NCI-H2081 treated with DMSO at 0.1 percent for 48 hours (cell line): ENCODE measurements around the gene DLGAP1.
"Not testable (repeated sequence)": the region's sequence is repeated elsewhere in the genome, so short reads cannot be mapped to it uniquely, and the experiment has no call there.

Source experiments
- DNase-seq: peaks from one replicate; lab custom pipeline; 2025; lab: John Stamatoyannopoulos, UW

The DLGAP1 gene

DNA sequence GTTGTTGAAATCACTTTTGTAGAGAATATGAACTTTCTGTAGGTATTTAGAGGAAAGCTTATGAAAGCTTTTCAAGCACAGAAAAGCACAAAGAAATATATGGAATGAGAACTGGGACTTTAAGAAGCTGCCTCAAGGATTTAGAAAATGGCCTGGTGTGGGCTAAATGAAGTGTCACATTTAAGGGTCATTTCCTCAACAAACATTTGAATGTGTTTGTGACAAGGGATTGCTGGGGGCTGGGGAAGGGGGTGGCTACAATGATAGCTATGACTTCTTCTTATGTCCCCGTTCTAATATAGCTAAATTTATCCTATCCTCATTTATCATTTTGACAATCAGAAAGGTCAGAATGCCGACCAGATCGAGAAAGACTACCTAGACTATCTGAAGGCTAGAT lies 69.2 kb downstream of the DLGAP1 start:
- DNase-seq = no peak

DNA sequence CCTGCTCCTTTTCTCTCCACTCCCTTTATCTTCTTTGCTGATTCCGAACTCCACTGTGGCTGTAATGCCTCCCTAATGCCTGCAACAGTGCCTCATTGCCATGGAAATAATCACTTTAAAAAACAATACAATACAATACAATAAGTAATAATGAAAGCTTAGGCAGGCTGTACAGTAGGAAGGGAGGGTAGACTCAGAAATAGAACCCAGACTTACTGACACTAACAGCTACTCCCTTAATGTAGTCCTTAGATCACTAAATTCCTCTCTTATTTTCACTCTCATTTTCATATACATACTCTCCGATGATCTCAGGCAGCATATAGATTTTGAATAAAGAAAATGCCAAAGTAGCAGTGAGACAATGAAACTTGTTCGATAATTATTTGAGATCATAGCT lies 70.2 kb downstream of the DLGAP1 start:
- no peak for DNase-seq

DNA sequence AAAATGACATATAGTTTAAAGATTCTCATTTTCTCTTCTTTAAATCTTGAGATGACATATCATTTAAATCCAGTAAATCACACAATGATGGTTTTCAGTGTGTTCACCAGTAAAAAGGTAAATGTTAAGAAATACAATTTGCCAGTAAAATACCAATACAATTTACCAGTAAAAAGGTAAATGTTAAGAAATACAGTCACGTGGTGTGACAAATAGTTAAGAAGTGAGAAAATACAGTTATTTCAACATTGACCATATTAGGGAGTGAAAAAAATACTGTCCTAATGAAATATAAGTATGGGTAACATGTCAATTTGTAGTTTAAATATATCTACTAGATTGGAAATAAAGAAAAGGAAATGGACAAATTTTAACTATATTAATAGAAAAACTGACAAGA lies 80.5 kb downstream of the DLGAP1 start:
- DNase-seq = no peak

DNA sequence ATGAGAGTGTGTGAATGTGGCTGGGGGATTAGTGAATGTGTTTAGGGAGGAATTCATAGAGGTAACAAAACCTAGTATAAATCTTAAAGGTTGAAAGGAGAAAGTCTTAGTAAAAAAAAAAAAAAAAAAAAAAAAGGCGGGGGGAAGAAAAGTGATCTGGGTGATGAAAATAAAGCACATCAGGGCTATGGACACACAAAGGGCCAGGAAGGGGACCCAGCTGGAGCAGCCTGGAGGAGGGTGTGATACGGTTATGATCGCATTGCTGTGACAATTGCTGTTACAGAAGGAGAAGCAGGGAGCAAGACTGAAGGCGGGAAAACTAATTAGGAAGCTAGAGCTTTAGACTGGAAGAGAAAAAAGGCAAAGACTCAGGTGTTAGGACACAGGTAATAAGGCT lies 85.4 kb downstream of the DLGAP1 start:
- no peak for DNase-seq

DNA sequence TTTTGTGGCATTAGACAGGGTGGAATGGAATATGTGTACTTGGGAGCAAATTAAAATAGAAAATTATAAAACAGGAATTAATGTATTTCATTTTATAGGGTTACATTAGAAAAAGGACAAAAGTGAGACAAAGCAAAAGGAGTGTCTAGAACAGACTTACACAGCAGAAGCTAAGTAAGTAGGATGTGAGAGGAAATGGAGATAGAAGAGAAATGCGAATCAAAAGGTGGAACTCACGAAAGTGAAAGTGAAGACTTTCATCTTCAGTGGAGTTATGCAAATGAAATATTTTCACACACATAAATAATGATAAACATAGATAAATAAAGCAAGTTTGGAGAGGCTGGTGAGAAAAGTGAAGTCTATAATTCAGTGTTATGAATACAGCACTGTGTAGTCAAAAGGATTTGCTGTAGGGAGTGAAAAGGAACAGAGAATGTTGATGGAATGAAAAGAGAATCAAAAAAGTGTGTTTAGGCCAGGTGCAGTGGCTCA lies 94.8 kb downstream of the DLGAP1 start:
- no peak for DNase-seq

DNA sequence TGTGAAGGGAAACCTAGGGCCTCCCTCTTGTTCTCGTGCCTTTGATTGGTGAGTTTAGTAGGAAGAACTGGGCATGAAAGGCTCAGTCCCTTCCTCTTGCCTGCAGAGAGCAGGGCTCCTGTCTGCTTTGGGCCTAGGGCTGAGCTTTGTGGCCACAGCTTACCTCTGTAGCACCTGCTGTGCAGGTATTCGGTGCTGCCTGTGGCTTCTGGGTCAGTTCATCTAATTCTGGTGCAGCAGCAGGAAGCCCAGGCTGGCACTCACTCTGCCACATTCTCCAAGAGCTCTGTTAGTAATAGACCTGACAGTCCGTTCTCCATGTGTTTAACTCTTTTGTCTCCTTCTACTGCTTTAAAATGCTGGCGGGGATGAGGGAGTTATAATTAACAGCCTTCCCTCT lies 96.5 kb downstream of the DLGAP1 start:
- DNase-seq = no peak

DNA sequence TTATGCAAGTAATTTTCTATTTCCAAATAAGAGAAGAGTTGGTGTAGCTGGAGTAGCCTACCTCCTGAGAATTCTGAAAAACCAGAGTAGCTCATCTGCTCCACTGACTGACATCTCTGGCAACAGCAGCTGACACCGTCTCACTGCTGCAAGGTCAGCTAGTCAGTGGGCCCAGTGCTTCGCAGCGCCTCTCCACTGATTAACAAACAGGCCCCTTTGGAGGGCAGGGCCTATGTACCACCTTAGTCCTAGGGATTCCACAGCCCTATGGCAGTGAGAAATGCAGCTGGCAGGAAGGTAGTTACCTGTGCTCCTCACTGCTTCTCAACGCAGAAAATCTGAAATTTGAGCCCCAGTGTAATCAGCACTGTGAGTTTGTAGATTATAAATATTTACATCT lies 97.5 kb downstream of the DLGAP1 start:
- DNase-seq = no peak

DNA sequence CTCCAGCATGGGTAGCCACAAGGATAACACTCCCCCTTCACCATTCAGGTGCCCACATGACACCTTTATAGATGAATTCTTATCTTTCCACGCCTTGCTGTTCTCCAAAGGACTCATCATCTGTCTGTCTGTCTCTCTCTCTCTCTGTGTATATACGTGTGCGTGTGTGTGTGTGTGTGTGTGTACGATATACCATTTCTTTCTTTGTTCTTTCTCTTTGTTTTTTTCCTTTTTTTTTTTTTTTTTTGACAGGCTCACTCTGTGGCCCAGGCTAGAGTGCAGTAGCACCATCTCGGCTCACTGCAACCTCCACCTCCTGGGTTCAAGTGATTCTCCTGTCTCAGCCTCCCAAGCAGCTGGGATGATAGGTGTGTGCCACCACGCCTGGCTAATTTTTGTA lies 98.2 kb downstream of the DLGAP1 start:
- DNase-seq = no peak

DNA sequence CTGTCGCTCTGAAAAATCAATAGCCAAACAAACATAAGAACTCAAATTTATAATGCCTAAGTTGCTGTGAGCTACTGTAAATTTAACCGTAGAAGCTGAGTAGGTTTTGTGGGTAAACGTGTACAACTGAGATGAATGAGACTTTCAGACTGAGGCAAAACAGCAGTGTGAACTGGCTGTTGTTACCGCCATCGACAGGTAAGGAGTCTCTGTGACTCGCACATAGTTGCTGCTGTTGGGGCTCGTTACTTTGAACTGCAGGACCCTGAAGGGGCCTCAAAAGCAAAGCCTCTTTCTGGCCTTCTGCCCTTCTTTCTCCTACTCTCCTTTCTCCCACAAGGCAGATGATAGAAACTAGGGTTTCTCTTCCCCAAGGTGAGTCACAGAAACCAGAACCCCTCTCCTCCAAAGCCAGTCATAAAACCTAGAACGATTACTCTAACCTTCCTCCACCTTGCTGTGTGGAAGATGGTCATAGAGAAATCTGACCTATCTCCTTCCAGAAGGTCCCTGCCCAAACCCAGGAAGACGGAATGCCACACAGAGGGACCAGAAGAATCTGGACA lies 101.2 kb downstream of the DLGAP1 start:
- no peak for DNase-seq

DNA sequence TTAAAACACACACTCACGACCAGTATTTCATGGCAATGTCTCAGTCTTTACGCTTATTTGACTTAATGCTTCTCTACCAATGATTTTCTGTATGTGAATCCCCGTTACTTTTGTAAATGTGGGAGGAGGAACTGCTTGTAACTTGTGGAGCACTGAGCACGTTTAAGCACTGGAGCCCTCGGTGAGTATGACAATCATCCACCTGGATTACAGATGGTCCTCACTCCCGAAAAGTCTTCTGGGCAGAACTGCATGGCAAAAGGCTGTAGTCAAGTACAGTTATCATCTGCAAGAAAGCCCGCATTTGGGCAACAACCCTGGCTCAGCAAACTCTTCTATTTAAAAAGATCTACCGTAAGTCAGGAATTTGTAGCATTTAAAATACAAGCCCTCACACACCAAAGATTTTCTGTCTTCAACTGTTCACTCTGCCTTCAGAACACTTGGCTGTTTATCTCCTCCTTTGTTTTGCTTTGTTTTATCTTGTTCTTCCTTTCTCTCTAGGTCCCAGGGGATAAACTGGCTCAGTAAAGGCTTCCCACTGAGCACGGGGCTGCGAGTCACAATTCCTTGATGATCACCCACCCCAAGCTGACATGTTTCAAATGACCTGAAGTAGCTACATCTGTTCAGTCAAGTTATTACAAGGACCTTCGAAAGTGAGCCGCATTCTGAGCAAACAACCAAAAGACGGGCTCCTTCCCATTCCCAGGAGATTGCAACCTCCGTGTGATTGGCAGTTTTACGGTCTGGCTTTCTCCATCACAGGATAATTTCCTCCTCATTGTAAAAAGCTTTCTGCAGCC lies 102.2 kb downstream of the DLGAP1 start:
- no peak for DNase-seq

DNA sequence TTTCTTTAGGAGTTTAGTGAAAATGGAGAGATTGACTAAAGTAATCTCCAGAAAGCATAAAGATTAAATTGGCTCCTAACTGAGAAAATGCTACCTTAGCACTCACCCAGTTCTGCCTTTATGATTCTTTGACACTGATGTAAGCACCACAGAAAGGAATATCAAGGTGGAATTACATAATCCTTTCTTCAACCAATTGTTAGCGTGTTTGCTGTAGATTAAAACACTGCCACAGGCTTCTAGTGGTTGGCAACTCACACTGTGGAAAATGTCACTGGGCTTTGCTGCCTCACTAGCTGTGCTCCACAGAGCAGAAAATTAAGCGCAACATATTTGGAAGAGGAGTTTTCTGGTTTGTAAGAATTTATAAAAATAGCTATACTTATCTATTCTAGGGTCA lies 104.1 kb downstream of the DLGAP1 start:
- no peak for DNase-seq

DNA sequence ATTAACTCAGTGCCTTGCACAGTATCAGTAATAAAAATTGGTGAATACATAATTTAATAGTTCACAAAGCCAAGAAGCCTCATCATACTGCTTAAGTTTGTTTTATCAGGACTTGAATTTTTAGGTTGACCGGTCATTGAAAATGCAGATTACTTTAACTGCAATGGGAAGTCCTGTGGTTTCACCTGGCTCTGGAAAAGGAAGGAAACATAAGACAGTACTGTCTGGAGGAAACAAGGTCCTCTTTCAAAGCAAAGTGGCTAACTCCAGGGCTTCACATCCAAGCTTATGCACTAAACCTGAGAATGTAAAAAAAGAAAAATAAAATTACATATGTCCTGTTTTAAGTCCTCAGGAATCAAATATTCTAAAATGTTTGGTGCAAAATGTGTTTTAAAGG lies 119.7 kb downstream of the DLGAP1 start:
- DNase-seq = no peak

DNA sequence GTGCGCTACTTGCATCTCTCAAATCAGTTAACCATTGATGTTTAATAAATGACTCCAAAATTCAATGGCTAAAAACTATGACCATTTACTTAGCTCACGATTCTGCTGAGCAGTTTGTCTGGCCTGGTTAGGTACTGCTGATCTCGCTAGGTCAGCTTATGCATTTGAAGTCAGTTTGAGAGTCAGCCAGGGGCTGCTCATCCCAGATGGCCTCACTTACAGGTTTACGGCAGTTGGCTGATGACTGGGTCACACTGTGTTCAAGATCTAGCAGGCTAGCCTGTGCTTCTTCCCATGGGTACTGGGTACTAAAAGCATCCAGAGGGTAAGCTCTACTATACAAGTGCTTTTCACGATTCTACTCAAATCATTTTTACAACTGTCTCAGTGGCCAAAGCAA lies 122.1 kb downstream of the DLGAP1 start:
- no peak for DNase-seq

DNA sequence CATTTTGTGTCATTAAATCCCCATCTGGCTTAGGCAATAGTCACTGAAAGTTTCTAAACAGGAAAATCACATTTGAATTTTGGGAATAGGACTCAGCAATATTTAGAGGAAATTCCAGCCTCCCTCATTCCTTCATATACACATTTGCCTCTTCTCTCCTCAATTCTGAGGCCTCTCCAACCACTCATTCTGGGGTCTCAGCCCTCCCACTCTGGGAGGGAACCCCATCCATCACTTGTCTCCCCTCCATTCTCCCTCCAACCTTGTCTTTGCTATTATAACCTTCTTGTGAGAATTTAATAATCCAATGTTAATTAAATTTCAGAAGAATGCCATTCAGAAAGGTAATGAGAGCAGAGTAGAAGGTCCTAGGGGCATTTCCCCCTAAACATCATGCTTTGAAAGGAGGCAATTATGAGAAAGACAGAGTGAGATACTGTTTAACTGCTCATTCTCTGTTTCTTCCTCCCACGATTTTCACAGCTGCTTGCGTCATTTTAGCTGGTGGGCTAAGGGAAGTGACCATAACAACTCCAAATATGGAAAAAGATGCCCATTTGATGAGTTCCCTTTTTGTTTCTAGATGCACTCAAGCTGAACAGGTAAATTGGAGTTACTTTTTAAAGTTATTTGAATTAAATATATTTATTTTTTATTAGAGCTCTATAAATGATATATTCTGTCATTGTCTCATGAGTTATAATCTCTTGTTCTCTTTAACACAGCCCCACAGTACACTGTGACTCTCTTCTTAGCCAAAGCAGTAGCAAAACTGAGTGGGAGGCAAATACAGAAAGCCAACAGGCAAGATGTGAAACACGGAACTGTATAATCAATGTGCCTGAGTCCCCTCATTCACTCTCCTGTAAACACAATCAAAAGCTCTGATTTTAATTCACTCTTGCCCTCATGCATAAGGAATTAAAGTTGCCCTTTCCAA lies 135.1 kb downstream of the DLGAP1 start:
- no peak for DNase-seq

DNA sequence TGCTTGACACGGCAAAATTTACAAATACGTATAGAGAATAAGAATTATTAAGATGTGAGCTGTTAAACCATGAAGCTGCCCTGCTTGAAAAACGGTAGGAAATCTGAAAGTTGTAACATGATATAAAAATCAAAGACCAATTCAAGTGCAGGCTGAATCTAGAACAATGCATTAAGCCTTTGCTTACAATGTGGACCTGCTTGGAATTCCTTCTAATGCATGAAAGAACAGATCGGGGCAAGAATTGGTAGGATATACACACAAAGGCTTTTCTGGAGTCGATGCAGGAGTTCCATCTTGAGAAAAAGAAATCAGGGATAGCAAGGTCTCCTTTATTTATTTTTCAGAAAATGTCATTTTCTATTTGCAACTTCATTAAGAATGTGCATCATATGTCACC lies 136.8 kb downstream of the DLGAP1 start:
- DNase-seq = no peak

DNA sequence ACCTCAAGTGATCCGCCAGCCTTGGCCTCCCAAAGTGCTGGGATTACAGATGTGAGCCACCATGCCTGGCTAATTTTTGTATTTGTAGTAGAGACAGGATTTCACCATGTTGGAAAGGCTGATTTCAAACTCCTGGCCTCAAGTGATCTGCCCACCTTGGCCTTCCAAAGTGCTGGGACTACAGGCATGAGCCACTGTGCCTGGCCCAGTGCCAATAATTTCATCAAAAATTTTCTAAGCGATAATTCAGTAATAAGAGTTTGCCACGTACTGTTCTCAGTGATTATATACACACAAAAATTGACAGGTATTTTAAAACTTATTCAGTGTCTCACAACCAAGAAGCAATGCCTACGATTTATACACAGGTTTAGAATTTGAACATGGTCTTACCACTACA lies 143.2 kb downstream of the DLGAP1 start:
- not testable (repeated sequence) for DNase-seq

DNA sequence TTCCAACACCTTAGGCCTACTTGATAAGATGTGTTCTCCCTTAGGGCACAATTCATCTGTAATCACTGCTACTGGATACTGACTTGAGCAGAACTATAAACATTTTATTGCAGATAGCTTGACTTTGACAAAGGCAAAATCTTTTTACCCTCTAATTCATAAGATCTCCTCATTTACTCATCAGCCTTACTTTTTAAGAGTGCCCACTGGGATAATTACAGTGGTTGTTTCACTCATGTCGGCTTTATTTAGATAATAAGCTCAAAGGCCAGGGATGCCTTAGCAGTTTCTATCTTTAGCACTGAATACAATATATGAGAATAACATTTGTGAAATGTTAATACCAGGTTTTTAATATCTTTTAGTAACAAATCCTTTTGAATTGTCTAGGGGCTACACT lies 144.0 kb downstream of the DLGAP1 start:
- no peak for DNase-seq

DNA sequence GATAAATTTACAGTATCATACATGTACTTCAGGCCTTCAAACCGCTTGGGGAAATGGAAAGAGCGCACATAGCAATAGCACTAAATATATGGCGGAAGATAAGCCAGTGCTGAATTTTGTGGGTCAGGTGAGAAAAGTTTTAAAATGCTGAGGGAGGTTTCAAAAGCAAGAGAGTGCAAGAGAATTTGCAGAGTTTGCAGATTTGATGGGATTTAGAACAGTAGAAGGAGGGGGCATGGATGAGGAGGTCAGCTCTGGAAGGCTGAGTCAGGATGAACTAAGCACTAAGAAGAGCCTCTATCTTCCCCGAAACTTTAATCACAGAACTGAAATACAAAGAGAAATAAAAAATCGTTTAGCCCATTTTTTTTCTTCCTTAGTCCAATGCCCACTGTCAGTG lies 145.9 kb downstream of the DLGAP1 start:
- no peak for DNase-seq

DNA sequence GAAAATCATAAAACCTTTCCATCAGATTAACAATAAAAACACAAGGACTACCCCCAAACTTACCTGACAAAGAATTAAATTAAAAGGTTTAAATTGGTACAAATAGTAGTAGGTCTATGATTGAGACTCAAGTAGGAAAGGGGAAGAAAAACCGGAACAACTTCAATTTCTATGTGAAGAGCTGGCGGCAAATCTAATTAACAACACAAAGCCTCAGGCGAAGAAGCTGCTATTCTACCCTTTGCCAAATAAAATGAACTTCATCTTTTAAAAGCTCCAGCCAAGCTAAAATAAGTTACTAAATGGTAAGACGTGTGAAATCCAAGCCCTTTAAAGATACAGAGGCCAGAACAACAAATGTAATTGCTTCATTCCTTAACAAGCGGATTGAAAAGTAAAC lies 146.5 kb downstream of the DLGAP1 start:
- DNase-seq = no peak

DNA sequence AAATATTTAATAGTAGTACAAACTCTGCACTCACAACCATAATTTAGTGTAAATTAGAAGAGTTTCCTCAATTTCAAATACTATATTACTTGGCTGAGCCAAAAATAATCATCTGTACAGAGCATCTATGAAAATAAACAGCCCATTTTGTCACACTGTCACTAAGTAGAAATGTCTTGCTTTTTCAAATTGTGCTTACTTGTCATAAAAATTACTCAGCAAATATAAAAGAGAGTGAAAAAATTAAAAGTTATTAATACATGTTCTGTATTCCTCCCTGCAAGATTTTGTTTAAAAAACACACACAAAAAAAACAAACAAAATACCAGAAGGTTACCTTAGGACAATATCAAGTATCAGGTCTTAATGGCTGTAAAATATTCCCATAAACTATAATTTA lies 155.7 kb downstream of the DLGAP1 start:
- no peak for DNase-seq

DNA sequence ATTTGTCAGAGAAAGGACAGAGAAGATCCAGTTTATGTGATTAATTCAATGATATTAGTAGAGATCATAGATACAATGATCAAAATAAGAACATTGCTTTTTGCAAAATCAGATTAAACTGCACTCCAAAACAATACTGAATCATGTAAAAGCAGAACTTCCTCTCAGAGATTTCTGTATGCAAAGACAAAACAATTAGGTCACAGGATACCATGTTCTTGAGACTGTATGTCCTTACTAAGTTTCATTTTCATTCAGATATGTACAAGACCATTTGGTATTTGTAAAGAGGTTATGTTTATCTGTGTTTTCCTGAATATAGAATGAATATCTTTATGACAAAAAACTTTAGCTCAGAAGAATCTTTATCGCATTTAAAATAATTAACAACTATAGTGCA lies 161.8 kb downstream of the DLGAP1 start:
- DNase-seq = no peak

DNA sequence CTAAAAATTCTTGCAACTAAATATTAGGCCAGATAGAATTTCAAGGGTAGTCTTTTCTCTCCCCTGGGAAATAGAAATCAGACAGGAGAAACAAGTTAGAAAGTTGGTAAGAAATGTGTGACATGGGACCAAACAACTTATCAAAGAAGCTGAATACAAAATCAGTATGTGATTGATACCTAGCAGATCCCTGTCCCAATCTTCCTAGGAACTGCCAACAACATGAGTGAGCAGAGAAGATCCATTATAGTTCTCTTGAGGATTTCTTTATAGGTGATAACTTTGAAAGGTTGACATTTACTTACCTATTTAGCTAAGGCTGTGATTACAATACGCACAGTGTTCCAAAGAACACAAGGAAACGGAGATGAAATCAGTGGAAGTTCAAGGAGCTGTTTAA lies 162.4 kb downstream of the DLGAP1 start:
- no peak for DNase-seq

DNA sequence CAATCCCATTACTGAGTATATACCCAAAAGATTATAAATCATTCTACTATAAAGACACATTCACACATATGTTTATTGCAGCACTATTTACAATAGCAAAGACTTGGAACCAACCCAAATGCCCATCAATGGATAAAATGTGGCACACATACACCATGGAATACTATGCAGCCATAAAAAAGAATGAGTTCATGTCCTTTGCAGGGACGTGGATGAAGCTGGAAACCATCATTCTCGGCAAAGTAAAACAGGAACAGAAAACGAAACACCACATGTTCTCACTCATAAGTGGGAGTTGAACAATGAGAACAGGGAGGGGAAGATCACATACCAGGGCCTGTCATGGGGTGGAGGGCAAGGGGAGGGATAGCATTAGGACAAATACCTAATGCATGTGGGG lies 167.8 kb downstream of the DLGAP1 start:
- DNase-seq = not testable (repeated sequence)
